NCI-H146 treated with DMSO at 0.1 percent for 48 hours (cell line): ENCODE results near the gene OPRL1.
"Not testable (repeated sequence)": the region's sequence is repeated elsewhere in the genome, so short reads cannot be mapped to it uniquely, and the experiment has no call there.

ENCODE experiments used
- DNase-seq: peaks from one replicate; lab custom pipeline; 2025; ENCODE audit not compliant: unreplicated experiment; lab: John Stamatoyannopoulos, UW

OPRL1 gene

GRCh38 chr20:64114356-64114971 is 34.6 kb downstream of the OPRL1 start:
- no peak for DNase-seq

- DNase-seq, result no peak
Observed at GRCh38 chr20:64115171-64115911, 35.5 kb downstream of the OPRL1 start.

GRCh38 chr20:64116016-64116415 is 36.1 kb downstream of the OPRL1 start:
- DNase-seq, result no peak

GRCh38 chr20:64116541-64117431 is 36.9 kb downstream of the OPRL1 start:
- no peak for DNase-seq

- not testable (repeated sequence) for DNase-seq
Observed at GRCh38 chr20:64117432-64117777, 37.5 kb downstream of the OPRL1 start.

- no peak for DNase-seq
Observed at GRCh38 chr20:64119301-64119680, 39.4 kb downstream of the OPRL1 start.

- no peak for DNase-seq
Observed at GRCh38 chr20:64119681-64120341, 39.9 kb downstream of the OPRL1 start.

GRCh38 chr20:64121586-64121985 is 41.7 kb downstream of the OPRL1 start:
- DNase-seq, result no peak

GRCh38 chr20:64122927-64123326 is 43.0 kb downstream of the OPRL1 start:
- DNase-seq, result not testable (repeated sequence)

GRCh38 chr20:64123517-64123916 is 43.6 kb downstream of the OPRL1 start:
- DNase-seq, result not testable (repeated sequence)

- DNase-seq, result no peak
Observed at GRCh38 chr20:64129146-64129782, 49.4 kb downstream of the OPRL1 start.

- DNase-seq, result no peak
Observed at GRCh38 chr20:64130271-64130670, 50.4 kb downstream of the OPRL1 start.

GRCh38 chr20:64130876-64131275 is 51.0 kb downstream of the OPRL1 start:
- no peak for DNase-seq

- peak; percentile 41 for DNase-seq
Observed at GRCh38 chr20:64131406-64131805, 51.5 kb downstream of the OPRL1 start.

- DNase-seq, result no peak
Observed at GRCh38 chr20:64133951-64134407, 54.1 kb downstream of the OPRL1 start.

GRCh38 chr20:64134744-64135143 is 54.9 kb downstream of the OPRL1 start:
- DNase-seq, result not testable (repeated sequence)

- DNase-seq, result no peak
Observed at GRCh38 chr20:64136004-64136710, 56.3 kb downstream of the OPRL1 start.

- no peak for DNase-seq
Observed at GRCh38 chr20:64137598-64138031, 57.7 kb downstream of the OPRL1 start.

GRCh38 chr20:64138276-64138815 is 58.5 kb downstream of the OPRL1 start:
- no peak for DNase-seq
